HL-60 (cell line): ENCODE measurements around the gene COL16A1.

Experiments used
- CTCF ChIP-seq: IDR thresholded peaks from one replicate; pipeline ENCODE4 v1.5.1; 2011; ENCODE audit warnings: low read length, control low read depth, inconsistent platforms; ENCODE audit not compliant: insufficient read depth
- GABPA ChIP-seq: IDR thresholded peaks from 2 replicates; pipeline ENCODE4 v1.6.1; 2012; ENCODE audit warnings: low read depth

GRCh38 chr1:31735571-31735970, 31.8 kb upstream of the COL16A1 start:
- TF ChIP-seq GABPA (no peak), CTCF (no peak)
